Activated T-helper 17 cell treated with anti-CD3 and anti-CD28 coated beads, Interleukin-2, amount 50 U/mL, for 72 hours (primary cell): ENCODE measurements around the gene NXPE3. TPM values are rescaled to one million over a fixed set of nuclear protein-coding genes. Genes with fewer than 3 reads are reported as not detected.
"Not testable (repeated sequence)": the region's sequence is repeated elsewhere in the genome, so short reads cannot be mapped to it uniquely, and the experiment has no call there.

Experiments used
- ATAC-seq: fragments of 150-1000 bp; cut with Tn5 transposase; replicated peaks from 2 replicates; pipeline ENCODE4 v1.10.0; 2021; ENCODE audit warnings: mild to moderate bottlenecking, moderate library complexity
- H3K27ac Mint-ChIP-seq: one replicate; pipeline ENCODE4 v1.8.0; 2022; ENCODE audit warnings: mixed read lengths
- H3K27me3 Mint-ChIP-seq: one replicate; pipeline ENCODE4 v1.8.0; 2022; ENCODE audit warnings: mixed read lengths
- H3K36me3 Mint-ChIP-seq: one replicate; pipeline ENCODE4 v1.8.0; 2022; ENCODE audit warnings: low read depth, mild to moderate bottlenecking, mixed read lengths
- H3K4me1 Mint-ChIP-seq: one replicate; pipeline ENCODE4 v1.8.0; 2022; ENCODE audit warnings: mixed read lengths
- H3K4me3 Mint-ChIP-seq: one replicate; pipeline ENCODE4 v1.8.0; 2022; ENCODE audit warnings: mild to moderate bottlenecking, mixed read lengths
- H3K9me3 Mint-ChIP-seq: one replicate; pipeline ENCODE4 v1.8.0; 2022; ENCODE audit warnings: mixed read lengths
- total RNA-seq, 2 donors: library from RNA; stranded (reverse); gene quantifications; one replicate each; pipeline ENCODE4 v1.2.3, GENCODE V29; 2022

The NXPE3 gene
- total RNA-seq, 2 donors from 2014 or later: 13.9 to 21.3 TPM

DNA sequence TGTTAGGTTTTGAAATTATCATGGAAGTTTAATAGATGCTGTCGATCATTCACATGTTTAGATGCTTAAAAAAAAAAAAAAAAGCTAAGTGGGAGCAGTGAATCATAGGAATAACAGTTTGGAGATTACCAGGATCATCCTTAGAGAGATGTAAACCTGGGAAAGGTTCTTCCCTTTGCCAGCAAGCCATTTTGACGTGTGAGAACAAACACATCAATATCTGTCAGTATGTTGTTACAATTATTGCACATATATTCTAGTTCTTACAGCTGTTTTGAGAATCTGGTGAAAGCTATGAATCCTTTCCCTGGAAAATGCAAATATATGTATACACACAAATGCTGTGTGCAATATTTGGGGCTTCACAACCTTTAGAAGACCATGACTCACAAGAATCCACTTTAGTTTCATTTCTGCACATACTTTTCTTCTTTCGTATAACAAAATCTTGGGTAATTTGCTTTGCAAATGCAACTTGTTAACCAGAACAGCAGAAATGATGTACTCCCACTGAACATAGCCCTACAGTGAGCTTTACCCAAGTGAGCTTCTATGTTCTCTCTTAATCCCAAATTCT lies 82.3 kb downstream of the NXPE3 start:
- Mint-ChIP-seq H3K27ac (peak overlapping the region; percentile 55), H3K27me3 (no peaks in the 10 kb centered on the region), H3K4me3 (peak overlapping the region; percentile 37), H3K36me3 (peaks cover 62% of the 10 kb centered on the region), H3K9me3 (no peaks in the 10 kb centered on the region), H3K4me1 (peaks cover 46% of the 10 kb centered on the region)
- ATAC-seq: peak; percentile 75

DNA sequence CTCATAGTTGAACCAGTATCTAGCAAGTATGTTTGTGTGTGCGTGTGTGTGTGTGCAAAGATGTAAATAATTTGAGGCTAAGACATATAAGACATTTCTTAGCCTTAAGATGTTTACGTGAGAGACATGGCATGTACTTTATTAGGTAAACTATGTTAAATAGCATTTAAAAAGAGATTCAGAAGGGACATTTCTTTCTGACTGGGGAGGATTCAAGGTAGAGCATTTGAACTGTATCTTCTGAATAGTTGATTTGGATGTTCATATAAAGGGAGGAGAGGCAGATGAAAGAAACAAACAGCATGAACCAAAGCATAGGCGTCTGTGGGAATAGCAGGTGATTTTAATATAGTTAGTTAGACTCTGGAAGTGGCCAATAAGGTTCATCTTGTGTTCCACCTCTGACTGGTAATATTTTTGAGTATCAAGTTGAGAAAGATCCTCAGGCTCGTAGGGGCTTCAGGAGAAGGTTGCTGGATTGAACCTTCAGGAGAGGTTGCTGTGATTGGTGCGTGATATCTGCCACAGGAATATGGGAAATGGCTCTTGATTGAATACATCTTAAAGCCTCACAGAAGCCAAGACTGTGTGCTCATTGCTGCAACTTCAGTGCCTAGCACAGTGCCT lies 82.9 kb downstream of the NXPE3 start:
- H3K4me1 Mint-ChIP-seq: peaks cover 46% of the 10 kb centered on the region
- no peaks in the 10 kb centered on the region for H3K9me3 Mint-ChIP-seq
- no peaks in the 10 kb centered on the region for H3K27me3 Mint-ChIP-seq
- ATAC-seq: no peak
- peak overlapping the region; percentile 37 for H3K4me3 Mint-ChIP-seq
- H3K36me3 Mint-ChIP-seq: peaks cover 56% of the 10 kb centered on the region
- peak overlapping the region; percentile 55 for H3K27ac Mint-ChIP-seq

DNA sequence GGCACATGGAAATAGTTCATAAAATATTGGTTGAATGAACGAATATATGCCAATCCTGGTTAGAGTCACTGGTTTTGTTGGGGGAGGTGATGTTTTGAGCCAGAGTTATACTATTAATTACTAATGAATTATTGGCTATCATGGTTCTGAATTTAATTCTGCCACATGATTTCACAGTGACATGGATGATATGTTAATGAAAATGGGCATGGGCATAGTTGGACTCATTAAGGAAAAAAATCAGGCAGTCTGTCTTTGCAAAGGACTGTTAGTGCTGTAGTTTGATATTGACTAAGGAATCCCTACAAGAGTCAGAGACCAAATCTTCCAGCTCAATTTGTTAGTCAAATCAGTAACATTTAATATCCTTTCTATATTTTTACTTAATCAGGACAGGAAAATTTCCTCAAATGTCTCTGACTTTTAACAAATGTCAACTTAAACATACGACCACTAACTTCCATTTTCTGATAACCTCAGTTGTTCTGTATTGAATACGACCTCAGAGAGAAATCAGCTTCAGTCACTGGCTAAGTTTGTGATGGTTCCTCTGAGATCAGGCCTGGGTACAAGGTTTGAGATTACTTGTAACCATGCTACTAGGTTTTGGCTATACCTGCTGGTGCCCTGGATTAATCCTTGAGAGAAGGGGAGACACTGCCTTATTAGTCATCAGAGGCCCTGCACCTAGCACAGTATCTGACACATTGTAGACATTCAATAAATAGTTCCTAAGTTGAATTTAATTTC lies 83.6 kb downstream of the NXPE3 start:
- H3K27ac Mint-ChIP-seq: no peak overlapping the region
- peaks cover 49% of the 10 kb centered on the region for H3K36me3 Mint-ChIP-seq
- peak; percentile 36 for ATAC-seq
- peaks cover 39% of the 10 kb centered on the region for H3K4me1 Mint-ChIP-seq
- H3K9me3 Mint-ChIP-seq: no peaks in the 10 kb centered on the region
- H3K4me3 Mint-ChIP-seq: no peak overlapping the region
- no peaks in the 10 kb centered on the region for H3K27me3 Mint-ChIP-seq

DNA sequence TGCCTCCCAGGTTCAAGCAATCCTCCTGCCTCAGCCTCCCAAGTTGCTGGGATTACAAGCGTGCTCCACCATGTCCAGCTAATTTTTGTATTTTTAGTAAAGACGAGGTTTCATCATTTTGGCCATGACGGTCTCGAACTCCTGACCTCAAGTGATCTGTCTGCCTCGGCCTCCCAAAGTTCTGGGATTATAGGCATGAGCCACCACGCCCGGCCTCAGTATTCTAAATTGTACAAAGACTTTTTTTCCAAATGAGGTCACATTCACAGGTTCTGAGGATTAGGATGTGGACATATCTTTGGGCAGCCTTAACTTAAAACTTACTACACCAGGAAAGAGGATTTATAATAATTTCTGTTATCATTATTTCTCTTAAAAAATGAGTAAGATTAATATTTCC lies 85.9 kb downstream of the NXPE3 start:
- Mint-ChIP-seq H3K36me3 (peaks cover 26% of the 10 kb centered on the region), H3K4me1 (peaks cover 20% of the 10 kb centered on the region)
- ATAC-seq, H3K9me3 Mint-ChIP-seq, H3K4me3 Mint-ChIP-seq, H3K27me3 Mint-ChIP-seq, H3K27ac Mint-ChIP-seq: not testable (repeated sequence)

DNA sequence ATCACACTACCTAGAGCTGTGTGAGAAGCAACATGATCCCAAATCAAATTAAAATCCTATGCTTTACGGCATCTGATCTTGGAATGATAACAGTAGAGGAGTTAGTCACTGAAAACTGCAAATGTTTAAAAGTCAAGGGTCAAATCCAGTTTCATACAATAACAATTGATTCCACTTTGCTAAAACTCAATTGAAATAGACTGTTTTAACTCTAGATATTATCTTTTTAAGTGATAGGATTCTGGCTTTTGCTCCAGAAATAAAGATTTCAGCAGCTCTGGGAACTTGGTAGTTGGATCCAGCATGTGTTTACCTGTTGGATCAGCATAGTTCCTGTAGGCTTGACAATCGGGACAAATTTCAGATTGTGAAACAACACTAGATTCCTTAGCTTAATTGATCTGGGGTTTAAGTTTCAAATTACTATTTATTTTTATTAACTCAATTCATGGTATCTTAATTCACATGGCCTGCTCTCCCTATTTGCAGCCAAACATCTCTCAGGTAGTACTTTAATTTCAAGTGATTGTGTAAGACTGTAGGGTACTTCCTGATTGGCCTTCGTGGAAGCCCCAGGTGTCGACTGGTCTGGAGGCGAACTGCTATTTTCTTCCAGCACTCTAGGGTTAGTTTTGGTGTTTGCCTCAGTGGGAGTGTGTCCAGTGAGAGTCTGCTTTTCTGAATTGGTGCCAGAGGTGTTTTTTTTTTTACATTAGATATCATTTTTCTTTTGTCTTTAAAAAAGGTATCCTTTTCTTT lies 86.9 kb downstream of the NXPE3 start:
- Mint-ChIP-seq H3K27me3 (no peaks in the 10 kb centered on the region), H3K27ac (no peak overlapping the region), H3K36me3 (peaks cover 16% of the 10 kb centered on the region), H3K9me3 (no peaks in the 10 kb centered on the region), H3K4me1 (peaks cover 18% of the 10 kb centered on the region), H3K4me3 (no peak overlapping the region)
- ATAC-seq: no peak

DNA sequence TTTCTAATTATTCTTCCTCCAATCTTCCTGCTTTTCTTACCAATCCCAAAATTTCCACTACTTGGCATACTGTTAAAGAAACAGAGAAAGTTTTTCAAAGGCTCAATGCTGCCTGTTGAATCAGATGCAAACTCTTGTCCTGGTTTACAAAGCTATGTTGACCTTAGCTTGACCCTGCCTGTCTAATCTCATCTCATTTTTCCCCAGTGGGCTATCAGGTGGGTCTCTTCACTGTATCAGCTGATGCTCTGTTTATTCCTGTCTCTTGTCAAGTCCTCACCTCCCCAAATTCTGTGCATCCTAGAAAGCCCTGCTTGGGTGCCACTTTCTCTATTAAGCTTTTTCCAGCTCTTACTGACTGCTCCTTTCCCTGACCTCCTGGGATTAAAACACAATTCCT lies 88.5 kb downstream of the NXPE3 start:
- no peak overlapping the region for H3K4me3 Mint-ChIP-seq
- H3K27ac Mint-ChIP-seq: no peak overlapping the region
- no peaks in the 10 kb centered on the region for H3K9me3 Mint-ChIP-seq
- H3K4me1 Mint-ChIP-seq: peaks cover 4% of the 10 kb centered on the region
- no peaks in the 10 kb centered on the region for H3K27me3 Mint-ChIP-seq
- ATAC-seq: no peak
- H3K36me3 Mint-ChIP-seq: peaks cover under 1% of the 10 kb centered on the region

DNA sequence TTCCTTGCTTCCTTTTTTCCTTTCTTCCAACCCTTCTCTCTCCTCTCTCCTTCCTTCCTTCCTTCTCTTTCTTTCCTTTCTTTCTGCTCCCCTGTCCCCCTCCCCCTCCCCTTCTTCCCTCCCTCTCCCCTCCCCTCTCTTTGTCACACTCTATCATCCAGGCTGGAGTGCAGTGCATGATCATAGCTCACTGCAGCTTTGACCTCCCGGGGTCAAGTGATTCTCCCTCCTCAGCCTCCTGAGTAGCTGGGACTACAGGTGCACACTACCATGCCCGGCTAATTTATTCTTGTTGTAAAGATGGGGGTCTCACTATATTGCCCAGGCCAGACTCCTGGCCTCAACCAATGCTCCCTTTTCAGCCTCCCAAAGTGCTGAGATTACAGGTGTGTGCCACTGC lies 89.0 kb downstream of the NXPE3 start:
- H3K36me3 Mint-ChIP-seq: no peaks in the 10 kb centered on the region
- no peaks in the 10 kb centered on the region for H3K9me3 Mint-ChIP-seq
- no peak for ATAC-seq
- H3K4me3 Mint-ChIP-seq: no peak overlapping the region
- H3K27me3 Mint-ChIP-seq: no peaks in the 10 kb centered on the region
- no peak overlapping the region for H3K27ac Mint-ChIP-seq
- H3K4me1 Mint-ChIP-seq: peaks cover 4% of the 10 kb centered on the region

DNA sequence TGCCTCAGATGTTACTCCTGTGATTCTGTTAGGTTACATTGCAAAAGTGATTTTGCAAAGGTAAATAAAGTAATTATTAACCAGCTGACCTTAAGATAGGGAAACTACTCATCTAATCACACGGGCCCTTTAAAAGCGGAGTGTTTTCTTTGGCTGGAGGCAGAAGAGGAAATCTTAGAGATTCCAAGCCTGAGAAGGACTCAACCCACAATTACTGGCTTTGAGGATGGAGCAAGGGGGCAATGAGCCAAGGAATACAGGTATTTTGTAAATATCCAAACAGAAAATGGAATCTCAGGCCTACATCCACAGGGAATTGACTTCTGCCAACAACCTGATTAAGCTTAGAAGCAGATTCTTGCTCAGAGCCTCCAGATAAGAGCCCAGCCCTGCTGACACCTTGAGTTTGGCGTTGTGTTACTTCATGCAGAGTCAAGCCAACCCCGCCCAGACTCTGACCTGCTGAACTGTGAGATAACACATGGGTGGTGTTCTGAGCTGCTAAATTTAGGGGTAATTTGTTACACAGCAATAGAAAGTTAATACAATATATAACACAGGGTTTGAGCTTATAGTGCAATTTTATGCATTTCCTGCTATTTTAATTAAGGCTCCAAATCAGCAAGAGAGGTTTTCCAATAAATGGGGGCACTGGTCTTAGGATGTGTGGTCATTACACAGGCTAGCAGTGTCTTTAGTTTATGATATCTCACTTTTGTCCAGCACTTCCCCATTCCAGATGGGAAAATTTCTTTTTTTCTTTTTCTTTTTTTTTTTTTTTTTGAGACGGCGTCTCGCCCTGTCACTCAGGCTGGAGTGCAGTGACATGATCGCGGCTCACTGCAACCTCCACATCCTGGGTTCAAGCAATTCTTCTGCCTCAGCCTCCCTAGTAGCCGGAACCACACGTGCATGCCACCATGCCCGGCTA lies 89.8 kb downstream of the NXPE3 start:
- no peak overlapping the region for H3K27ac Mint-ChIP-seq
- no peak overlapping the region for H3K4me3 Mint-ChIP-seq
- no peaks in the 10 kb centered on the region for H3K27me3 Mint-ChIP-seq
- no peaks in the 10 kb centered on the region for H3K9me3 Mint-ChIP-seq
- H3K4me1 Mint-ChIP-seq: peaks cover 1% of the 10 kb centered on the region
- ATAC-seq: no peak
- H3K36me3 Mint-ChIP-seq: no peaks in the 10 kb centered on the region

DNA sequence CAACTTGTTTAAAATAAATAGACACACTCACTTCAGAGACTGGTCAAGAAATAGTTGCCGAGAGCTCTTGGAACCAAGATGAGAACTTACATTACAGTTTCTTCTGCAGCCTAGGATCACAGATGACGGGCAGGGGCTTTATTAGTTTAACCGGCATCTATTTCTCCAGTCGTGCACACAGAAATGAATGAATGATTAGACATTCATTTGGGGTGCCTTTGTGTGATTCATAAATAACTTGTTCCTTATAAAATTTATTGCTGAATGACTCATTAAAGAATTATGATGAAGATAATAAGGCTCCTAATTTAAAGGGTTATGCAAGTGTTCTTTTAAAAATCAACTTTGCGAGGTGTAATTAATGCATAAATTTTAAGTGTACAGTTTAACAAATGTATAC lies 91.1 kb downstream of the NXPE3 start:
- ATAC-seq: no peak
- Mint-ChIP-seq H3K27me3 (no peaks in the 10 kb centered on the region), H3K36me3 (no peaks in the 10 kb centered on the region), H3K27ac (no peak overlapping the region), H3K4me3 (no peak overlapping the region), H3K9me3 (no peaks in the 10 kb centered on the region), H3K4me1 (no peaks in the 10 kb centered on the region)

DNA sequence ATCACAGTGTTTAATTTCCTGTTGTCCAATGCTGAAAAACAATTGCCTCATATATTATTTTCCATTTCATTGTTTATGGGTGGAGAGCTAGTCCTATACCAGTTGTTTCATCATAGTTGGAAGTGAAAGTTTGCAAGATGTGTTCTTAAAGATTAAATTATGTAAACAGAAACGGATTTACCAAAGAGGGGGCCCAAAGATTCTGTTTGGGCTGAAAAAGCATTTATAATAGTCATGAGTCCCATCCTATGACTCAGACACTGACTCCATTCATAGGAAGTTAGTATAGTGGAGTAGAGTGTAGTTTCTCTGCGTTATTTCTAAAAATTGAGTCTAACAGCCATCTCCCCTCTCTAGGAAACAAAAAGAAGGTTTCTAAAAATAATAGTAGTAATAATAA lies 94.6 kb downstream of the NXPE3 start:
- no peak overlapping the region for H3K27ac Mint-ChIP-seq
- H3K36me3 Mint-ChIP-seq: no peaks in the 10 kb centered on the region
- ATAC-seq: no peak
- H3K4me3 Mint-ChIP-seq: no peak overlapping the region
- H3K9me3 Mint-ChIP-seq: no peaks in the 10 kb centered on the region
- no peaks in the 10 kb centered on the region for H3K27me3 Mint-ChIP-seq
- no peaks in the 10 kb centered on the region for H3K4me1 Mint-ChIP-seq

DNA sequence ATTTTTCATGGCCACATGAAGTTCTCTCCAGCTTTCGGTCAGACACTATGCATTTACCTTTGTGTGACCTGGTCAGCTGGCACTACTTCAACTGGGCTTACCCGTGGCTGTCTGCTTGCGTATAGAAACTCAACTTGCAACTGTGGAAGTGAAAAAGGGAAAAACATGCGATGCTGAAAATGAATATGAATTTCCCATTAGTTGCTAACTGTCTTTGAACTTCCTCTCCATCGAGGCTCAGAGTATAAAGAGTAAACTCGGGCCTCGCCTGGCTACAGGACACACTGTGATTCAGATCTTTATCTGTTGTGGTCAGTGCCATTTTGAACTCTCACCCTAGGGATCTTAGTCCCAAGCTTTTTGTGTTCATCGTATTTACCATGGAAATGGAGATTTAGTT lies 97.1 kb downstream of the NXPE3 start:
- Mint-ChIP-seq H3K9me3 (no peaks in the 10 kb centered on the region), H3K27me3 (no peaks in the 10 kb centered on the region), H3K27ac (no peak overlapping the region), H3K4me3 (no peak overlapping the region), H3K4me1 (no peaks in the 10 kb centered on the region), H3K36me3 (no peaks in the 10 kb centered on the region)
- no peak for ATAC-seq
